ENCODE measurements around the gene LGALS9.
A peak's percentile ranks its signal among the peaks of the same experiment; 100 is the strongest.

LGALS9 gene

GRCh38 chr17:27630607-27631410 lies at the start of gene LGALS9:
LGALS9 (plus strand) TSS chr17:27631188; CDS start chr17:27631266, 78 bp downstream.
- DNase-seq (ENCODE audit: low spot score): peak; percentile 51

DNA sequence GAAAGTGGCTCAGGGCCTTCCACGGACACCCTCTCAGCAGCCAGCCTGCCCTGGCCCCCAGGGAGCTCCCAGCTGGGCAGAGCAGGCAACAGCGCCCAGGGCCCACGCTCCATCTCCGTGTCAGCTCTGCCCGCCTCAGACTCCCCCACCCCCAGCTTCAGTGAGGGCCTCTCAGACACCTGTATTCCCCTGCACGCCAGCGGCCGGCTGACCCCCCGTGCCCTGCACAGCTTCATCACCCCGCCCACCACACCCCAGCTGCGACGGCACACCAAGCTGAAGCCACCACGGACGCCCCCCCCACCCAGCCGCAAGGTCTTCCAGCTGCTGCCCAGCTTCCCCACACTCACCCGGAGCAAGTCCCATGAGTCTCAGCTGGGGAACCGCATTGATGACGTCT lies 48.3 kb upstream of the LGALS9 start:
- no peak for DNase-seq (ENCODE audit: low spot score)

DNA sequence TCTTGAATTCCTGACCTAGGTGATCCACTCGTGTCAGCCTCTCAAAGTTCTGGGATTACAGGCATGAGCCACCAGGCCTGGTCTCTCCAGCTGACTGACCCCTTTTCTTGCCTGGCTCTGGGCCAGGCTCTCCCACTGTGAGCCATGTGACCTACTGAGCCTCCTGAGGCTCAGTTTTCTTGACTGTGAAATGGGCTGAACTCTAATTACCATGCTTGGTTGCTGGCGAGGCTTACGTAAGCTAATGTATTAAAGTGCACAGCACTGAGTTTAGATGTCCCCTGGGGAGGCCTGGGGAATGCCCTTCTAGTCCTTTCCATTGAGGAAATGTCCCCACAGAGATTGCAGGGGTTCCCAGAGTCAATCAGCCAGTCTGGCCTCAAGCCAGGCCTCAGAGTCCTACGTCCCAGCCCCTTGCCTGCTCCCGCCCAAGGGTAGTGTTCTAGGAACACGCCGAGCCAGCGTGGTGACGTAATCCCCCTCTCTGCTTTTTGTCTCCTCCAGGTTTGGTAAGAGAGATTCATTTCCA lies 45.8 kb upstream of the LGALS9 start:
- no peak for DNase-seq (ENCODE audit: low spot score)

- DNase-seq (ENCODE audit: low spot score): no peak
These were observed 45.2 kb upstream of the LGALS9 start for GRCh38 chr17:27585792-27586191.

- no peak for DNase-seq (ENCODE audit: low spot score)
These were observed 44.7 kb upstream of the LGALS9 start for GRCh38 chr17:27586203-27586721.

GRCh38 chr17:27588354-27588753 lies 42.6 kb upstream of the LGALS9 start:
- DNase-seq (ENCODE audit: low spot score): no peak

- no peak for DNase-seq (ENCODE audit: low spot score)
These were observed 40.1 kb upstream of the LGALS9 start for GRCh38 chr17:27590864-27591263.

DNA sequence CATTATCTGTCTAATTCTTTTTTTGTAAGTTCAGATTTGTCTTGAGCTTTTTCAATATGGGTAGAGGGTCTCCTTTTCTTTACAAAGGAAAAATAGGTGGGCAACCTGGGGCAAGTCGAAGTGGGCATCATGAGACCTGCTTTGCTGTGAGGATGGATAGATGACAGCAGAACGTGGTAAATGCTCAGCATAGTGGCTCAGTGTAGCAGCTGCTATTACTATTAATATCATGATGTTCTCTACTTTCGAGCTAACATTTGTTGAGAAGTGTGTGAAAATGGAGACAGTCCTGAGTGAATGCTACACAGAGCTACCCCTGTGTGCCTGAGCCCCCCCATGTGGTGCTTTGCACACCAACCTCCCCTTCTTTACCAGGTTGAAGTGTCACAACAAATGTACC lies 39.0 kb upstream of the LGALS9 start:
- peak; percentile 42 for DNase-seq (ENCODE audit: low spot score)

DNA sequence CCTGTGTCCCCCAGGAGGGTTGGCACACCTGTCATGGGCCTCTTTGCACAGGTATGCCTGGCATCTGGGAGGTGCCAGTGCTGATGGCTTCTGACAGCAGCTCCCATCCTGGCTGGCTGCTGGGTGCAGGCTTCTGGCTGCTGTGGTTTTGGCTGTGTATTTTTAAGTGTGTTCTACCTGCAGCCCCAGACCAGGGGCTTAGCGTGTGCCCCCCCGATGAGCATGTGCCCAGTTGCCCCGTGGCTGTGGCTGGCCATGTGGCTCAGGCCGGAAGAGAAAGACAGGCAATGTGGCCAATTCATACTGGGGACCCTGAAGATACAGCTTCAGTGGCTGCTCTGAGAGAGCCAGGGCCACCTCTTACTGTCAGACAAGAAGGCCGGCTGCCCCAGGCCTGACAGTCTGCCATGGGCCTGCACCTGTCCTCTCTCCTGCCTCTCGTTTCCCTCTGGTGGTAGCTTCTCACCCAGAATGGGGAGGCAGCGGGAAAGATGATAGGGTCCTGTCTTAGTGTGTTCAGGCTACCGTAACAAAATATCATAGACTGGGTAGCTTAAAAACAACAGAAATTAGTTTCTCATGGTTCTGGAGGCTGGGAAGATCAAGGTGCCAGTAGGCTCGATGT lies 37.6 kb upstream of the LGALS9 start:
- no peak for DNase-seq (ENCODE audit: low spot score)

GRCh38 chr17:27593857-27594255 lies 37.1 kb upstream of the LGALS9 start:
- DNase-seq (ENCODE audit: low spot score): no peak

DNA sequence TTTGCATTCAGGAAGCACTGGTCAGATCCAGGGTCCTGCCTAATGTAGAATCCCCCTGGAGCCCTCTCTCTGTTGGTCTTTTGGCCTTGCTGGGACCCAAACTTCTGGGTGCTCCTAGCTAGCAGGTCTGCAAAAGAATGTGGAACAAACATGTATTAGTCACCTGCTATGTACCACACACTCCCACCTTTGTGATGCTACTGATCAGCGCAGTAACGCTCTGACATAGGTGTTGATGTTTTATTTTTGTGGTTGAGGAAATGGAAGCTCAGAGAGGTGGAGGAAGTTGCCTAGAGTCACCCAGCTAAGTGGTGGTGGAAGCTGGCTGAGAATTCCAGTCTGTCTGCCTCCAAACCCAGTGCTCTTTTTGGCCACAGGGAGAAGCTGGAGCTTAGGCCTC lies 35.8 kb upstream of the LGALS9 start:
- DNase-seq (ENCODE audit: low spot score): no peak

DNA sequence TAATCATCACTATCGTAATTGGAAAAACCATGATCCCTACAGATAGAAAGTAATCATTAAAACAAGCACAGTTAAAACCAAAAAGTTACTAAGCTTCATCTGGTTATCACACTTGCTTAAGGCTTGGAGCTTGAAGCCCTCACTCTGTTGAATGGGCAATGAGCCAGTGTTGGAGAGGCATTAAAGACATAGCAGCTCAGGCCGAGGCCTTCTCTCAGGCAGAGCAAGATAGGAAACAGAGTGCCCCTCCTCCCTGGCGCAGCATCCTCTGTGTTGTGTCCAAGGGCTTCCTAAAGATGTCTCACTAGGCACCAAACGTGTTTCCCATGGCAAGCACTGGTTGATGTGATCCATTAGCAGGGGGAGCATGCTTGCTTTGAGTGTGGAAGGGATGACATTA lies 34.9 kb upstream of the LGALS9 start:
- no peak for DNase-seq (ENCODE audit: low spot score)

DNA sequence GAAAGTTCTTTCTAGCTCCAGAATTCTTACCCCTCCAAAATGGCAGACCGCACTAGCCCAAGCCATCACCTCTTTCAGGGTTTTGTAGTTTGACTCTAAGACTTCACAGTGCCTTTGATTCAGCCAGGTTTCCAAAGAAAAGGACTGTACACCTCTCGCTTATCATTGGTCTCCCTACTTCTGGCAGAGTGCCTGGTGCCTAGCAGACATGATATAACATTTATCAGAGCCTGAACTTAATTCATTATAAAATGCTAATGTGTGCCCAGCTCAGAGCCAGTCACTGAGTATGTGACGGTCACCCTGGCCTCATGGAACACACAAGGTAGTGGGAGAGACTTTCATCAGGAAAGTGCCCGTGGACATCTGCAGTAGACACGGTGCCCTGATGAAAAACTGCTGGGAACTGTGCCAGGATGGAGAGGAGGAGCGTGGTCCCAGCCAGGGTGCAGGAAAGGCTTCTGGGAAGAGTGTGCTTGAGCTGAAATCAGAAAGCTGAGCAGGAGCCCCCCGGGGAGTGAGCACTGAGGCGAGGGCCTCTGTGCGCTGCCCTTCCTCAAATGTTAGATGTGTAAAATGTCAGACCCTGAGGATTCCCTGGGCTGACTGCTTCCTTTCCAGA lies 34.3 kb upstream of the LGALS9 start:
- DNase-seq (ENCODE audit: low spot score): no peak

DNA sequence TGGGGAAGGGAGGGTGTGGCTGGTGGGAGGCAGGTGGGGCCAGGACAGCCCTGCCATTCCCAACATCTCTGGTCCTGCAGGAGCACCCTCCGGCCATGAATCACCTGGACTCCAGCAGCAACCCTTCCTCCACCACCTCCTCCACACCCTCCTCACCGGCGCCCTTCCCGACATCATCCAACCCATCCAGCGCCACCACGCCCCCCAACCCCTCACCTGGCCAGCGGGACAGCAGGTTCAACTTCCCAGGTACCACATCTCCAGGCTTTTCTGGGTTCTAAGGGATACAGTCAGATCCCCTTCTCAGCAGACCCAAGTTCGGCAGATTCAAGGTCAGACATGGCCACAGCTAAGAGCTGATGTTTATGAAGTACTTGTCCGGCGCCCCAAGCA lies 33.8 kb upstream of the LGALS9 start:
- DNase-seq (ENCODE audit: low spot score): no peak

- no peak for DNase-seq (ENCODE audit: low spot score)
These were observed 33.1 kb upstream of the LGALS9 start for GRCh38 chr17:27597783-27598320.

DNA sequence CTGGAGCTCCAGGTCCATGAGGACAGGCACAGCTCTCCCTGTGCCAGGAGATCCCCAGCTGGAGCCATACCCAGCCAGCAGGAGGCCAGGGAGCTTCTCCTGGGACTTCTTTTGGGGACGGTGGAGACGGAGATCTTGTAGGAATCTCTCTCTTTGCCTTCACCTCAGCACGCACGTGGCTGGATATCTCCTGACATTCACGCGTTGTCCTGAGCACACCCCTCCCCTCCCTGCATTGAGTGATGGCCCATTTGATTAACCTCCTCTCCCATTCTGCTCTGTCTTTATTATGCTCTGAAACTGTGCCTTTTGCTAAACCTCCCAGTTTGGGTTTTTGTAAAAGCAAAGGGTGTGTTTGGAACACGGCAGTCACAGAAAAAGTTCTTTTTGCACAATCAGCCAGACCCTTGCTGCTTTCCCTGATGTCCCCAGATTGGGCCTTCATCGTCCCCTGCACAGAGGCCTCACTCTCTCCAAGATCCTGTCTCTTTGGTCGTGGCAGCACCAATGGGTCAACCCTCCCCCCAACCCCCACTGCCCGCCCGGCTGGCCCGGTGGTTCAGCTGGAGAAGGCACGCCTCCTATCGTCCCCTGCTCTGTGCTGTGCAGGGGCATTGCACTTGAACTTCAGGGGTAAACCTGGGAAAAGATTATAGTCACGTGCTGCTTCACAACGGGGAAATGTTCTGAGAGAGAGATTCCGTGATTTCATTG lies 32.5 kb upstream of the LGALS9 start:
- DNase-seq (ENCODE audit: low spot score): no peak

GRCh38 chr17:27600471-27600870 lies 30.5 kb upstream of the LGALS9 start:
- DNase-seq (ENCODE audit: low spot score): no peak

- peak; percentile 90 for DNase-seq (ENCODE audit: low spot score)
These were observed 29.7 kb upstream of the LGALS9 start for GRCh38 chr17:27601069-27601974.

DNA sequence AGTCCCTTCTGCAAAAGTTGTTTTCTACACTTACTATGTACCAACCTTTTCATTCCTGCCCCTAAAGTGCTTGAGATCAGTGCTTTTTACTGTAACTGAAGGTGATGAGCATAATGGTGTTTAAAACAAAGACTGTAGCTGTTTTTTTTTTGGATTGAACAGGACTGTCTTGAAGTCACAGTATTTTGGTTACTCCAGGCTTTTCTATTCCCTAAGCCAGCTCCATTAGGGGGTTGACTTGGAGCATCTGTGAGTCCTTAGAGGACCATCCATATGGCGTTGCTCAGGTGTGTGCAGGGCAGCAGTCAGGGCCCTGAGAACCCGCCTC lies 29.0 kb upstream of the LGALS9 start:
- DNase-seq (ENCODE audit: low spot score): no peak

DNA sequence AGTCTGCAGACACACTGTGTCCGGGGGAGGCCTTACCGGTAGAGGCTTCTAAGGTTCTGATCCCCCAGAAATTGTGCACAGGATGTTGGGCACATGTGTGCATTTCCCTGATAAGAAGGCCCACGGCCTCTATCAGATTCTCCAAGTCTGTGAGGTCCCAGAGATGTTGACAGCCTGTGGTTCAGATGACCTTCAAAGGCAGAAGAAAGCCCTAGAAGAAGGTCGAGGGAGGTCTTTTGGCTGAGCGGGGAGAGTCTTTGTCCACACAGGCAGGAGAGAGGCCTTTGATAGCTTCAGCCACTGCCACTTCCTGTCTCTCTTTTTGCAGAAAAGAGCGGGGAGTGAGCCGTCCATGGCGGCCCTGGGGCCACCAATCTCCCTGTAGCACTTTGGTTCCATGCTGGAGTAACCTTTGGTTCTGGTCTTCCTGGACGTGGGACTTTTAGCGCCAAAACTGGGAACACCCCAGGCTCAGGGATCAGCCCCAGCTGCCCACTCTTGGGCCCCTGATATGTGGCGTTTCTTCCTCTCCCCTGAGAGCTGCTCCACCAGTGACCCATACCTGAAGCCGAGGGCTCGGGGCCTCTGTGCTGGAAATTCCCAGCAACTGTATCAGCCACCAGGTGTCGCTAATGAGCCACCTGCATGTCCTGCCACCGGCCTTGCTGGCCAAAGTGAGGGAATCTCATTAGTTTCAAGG lies 28.1 kb upstream of the LGALS9 start:
- DNase-seq (ENCODE audit: low spot score): peak; percentile 73

Data from Ammon's horn (tissue), 1 donor.